Superior temporal gyrus (tissue), 1 donor: Measurements from ENCODE around the gene ARL16.

Experiments
- DNase-seq: peaks from one replicate; pipeline ENCODE4 v3.0.0-alpha.2; 2016; ENCODE audit errors: extremely low spot score

The ARL16 gene

DNA sequence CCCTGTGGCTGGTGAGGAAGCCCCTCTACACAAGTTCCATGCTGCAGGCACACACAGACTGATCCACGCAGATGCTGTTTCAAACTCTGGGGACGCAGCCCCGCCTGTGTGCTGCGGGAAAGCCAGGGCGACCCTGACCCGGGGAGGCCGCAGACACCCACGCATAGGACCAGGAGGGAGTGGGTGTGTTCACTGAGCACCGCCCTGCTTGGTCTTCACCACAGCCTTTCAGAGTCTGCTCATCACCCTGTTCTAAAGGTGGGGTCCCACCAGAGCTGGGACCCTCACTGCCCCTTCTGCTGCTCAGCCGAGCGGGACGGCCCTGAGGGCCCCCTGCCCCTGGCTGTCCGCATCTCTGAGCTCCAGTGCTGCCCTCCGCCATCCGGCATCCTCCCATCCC, 39.1 kb downstream of the ARL16 start:
- no peak for DNase-seq

DNA sequence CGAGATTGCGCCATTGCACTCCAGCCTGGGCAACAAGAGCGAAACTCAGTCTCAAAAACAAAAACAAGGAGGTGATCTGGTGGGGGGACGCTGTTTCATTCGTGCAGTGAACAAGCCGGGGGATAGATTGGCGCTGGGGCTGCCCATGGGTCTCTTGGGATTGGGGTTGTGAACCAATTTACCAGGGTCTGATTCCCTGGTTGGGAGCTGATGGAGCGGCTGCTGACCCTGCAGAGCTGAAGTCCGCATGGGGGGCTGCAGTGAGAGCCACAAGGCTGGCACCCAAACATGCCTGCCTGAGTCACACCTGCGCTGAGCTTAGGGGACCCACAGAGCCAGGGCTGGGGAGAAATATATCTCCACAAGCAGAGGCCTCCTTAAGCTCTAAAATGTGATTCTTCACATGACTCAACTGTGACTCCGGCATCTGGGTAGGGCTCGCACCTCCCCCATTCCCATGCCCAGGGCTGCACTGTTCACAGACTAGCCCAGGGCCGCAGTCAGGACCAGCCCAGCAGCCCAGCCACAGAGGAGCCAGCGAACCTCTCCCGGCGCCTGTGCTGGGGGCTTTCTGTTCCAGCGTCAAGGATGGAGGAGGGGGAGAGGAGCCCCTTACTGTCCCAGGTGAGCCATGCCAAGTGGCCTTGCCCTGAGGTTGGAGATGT, 41.6 kb downstream of the ARL16 start:
- DNase-seq: no peak

DNA sequence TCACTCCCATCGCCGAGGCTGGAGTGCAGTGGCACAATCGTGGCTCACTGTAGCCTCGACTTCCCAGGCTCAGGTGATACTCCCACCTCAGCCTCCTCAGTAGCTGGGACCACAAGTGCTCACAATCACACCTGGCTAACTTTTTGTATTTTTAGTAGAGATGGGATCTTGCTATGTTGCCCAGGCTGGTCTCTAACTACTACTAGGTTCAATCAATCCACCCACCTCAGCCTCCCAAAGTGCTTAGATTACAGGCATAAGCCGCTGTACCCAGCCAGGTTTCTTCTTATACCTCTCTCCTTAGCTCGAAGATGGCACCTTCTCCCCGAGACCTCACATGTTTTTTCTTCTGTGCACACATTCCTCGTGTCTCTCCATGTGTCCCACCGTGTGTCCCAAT, 43.6 kb downstream of the ARL16 start:
- DNase-seq: no peak

DNA sequence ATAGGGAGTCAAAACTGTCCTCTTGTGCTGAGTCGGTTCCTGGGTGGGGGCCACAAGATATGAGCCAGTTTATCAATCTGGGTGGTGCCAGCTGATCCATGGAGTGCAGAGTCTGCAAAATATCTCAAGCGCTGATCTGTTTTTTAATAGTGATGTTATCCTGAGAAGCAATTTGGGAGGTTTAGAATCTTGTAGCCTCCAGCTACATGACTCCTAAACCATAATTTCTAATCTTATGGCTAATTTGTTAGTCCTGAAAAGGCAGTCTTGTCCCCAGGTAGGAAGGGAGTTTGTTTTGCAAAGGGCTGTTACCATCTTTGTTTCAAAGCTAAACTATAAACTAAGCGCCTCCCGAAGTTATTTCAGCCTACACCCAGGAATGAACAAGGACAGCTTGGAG, 44.9 kb downstream of the ARL16 start:
- DNase-seq: no peak

DNA sequence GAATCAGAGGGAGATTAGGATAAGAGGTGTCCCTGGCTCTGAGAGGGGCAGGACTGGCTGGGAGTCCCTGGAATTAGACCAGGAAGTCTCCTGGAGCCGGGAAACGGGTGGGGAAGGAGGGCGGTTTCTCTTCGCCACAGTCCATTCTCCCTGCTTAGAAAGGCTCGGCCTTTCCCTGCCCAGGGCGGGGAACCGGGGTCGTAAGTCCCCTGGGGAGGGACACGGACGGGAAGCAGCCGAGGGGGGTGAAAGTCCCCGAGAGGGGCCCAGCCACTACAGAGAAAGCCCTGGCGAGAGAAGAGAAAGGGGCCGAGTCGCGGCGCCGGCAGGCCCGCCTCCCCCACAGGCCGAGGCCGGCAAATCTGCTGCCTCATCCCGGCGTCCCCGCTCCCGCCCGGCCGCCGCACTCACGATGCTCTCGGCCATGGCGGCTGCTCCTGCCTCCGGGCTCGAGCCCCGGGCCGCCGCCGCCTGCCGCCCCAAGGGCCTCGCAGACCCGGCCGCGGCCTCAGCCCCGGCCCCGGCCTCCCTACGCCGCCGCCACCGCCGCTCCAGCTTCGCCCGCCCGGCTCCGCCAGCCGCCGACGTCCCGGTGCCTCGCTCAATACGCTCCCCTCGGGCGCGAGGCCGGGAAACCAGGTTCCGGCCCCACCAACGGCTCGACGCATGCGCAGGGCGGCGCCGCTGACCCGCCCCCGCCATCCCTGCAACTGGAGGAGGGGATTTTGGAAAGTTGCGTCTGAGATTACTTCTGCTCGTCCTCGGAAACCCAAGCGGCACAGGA, 46.9 kb downstream of the ARL16 start, which contains the start of the genes NPLOC4 and TSPAN10:
TSS of gene NPLOC4 (minus strand) at position 608 of the 784 bp plus-strand sequence. CDS start at position 426, 182 bp downstream.
TSS of gene TSPAN10 (plus strand) at position 692 of the 784 bp plus-strand sequence. CDS start 5,217 bp downstream, outside the sequence.
- DNase-seq: peak; percentile 83

GRCh38 chr17:81635973-81636504, 47.6 kb downstream of the ARL16 start:
- peak; percentile 33 for DNase-seq

DNA sequence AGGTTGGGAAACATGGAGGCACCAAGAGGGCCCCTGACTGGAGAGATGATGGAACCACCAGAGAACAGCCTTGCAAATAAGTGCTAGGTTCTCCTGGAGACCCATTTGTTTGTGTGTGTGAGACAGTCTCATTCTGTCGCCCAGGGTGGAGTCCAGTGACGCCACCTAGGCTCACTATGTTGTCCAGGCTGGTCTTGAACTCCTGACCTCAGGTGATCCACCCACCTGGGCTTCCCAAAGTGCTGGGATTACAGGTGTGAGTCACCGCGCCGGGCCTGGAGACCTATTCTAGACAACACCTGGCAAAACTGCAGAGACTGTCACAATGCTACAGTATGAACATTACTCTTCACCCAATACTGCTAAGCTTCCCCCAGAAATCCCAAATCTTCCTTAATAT, 48.2 kb downstream of the ARL16 start:
- DNase-seq: no peak

DNA sequence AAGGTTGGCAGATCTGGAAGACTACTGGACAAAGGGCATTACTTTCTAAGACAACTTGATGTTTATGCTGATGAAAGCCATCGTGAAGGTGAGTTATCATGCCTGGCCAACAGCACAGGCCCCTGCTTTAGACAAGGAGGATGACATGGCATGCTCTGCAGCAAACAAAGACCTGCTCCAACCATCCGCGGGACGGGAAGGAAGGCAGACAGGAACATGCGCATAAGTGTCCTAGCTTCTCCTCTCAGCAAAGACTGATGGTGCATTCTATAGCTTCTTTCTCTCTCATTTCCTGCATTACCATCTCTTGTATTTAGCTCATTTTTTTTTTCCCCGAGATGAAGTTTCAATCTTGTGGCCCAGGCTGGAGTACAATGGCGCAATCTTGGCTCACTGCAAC, 52.1 kb downstream of the ARL16 start:
- no peak for DNase-seq
